ENCODE data around the gene CST4. TPM values are rescaled to one million over a fixed set of nuclear protein-coding genes. Genes with fewer than 3 reads are reported as not detected.
"Not testable (repeated sequence)": the region's sequence is repeated elsewhere in the genome, so short reads cannot be mapped to it uniquely, and the experiment has no call there.

Gene CST4
- total RNA-seq, 2 experiments from 2014 or later, result not detected

DNA sequence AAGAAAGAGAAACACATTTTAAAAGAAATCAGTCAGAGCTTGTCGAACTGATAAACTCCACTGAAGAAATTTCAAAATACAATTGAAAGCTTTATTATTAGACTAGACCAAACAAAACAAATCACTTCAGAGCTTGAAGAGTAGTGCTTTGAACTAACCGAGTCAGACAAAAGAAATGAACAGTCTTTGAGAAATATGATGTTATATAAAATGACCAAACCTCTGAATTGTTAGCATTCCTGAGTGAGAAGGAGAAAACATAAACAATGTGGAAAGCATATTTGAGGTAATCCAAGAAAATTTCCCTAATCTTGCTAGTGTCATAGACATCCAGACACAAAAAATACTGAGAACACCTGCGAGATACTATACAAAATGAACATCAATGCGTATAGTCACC, 13.2 kb upstream of the CST4 start:
- Mint-ChIP-seq H3K9me3 (ENCODE audit: insufficient read depth) (no peaks in the 10 kb centered on the region), H3K4me1 (ENCODE audit: low read depth) (no peaks in the 10 kb centered on the region), H3K27ac (no peak overlapping the region), H3K27me3 (ENCODE audit: low read depth) (peaks cover 13% of the 10 kb centered on the region), H3K4me3 (no peak overlapping the region), H3K36me3 (ENCODE audit: low read depth) (no peaks in the 10 kb centered on the region)
- POLR2A ChIA-PET, result no interaction called here
- CTCF ChIA-PET, result no interaction called here
- DNase-seq (no peak), ATAC-seq (no peak)

GRCh38 chr20:23700931-23701330, 12.1 kb upstream of the CST4 start:
- ChIA-PET POLR2A (no interaction called here), CTCF (no interaction called here)
- no peak for DNase-seq
- H3K27ac Mint-ChIP-seq, result no peak overlapping the region
- no peaks in the 10 kb centered on the region for H3K36me3 Mint-ChIP-seq (ENCODE audit: low read depth)
- no peak for ATAC-seq
- peaks cover 12% of the 10 kb centered on the region for H3K27me3 Mint-ChIP-seq (ENCODE audit: low read depth)
- H3K4me3 Mint-ChIP-seq, result no peak overlapping the region
- H3K4me1 Mint-ChIP-seq (ENCODE audit: low read depth), result no peaks in the 10 kb centered on the region
- no peaks in the 10 kb centered on the region for H3K9me3 Mint-ChIP-seq (ENCODE audit: insufficient read depth)

GRCh38 chr20:23697947-23698346, 9.1 kb upstream of the CST4 start:
- POLR2A ChIA-PET, result no interaction called here
- Mint-ChIP-seq H3K27ac (no peak overlapping the region), H3K4me1 (ENCODE audit: low read depth) (no peaks in the 10 kb centered on the region)

GRCh38 chr20:23695068-23695395, 6.2 kb upstream of the CST4 start:
- DNase-seq; H3K9me3 Mint-ChIP-seq (ENCODE audit: insufficient read depth); H3K27ac Mint-ChIP-seq; H3K4me3 Mint-ChIP-seq; ATAC-seq; H3K36me3 Mint-ChIP-seq (ENCODE audit: low read depth); POLR2A ChIA-PET; CTCF ChIA-PET; H3K4me1 Mint-ChIP-seq (ENCODE audit: low read depth): not testable (repeated sequence)
- peaks cover 10% of the 10 kb centered on the region for H3K27me3 Mint-ChIP-seq (ENCODE audit: low read depth)

More at GRCh38 chr20:23697947-23698346, 9.1 kb upstream of the CST4 start:
- ATAC-seq, result no peak
- no peak for DNase-seq
- H3K9me3 Mint-ChIP-seq (ENCODE audit: insufficient read depth), result no peaks in the 10 kb centered on the region
- H3K36me3 Mint-ChIP-seq (ENCODE audit: low read depth), result no peaks in the 10 kb centered on the region
- H3K27me3 Mint-ChIP-seq (ENCODE audit: low read depth), result peaks cover 14% of the 10 kb centered on the region
- no peak overlapping the region for H3K4me3 Mint-ChIP-seq
- CTCF ChIA-PET, result no interaction called here

DNA sequence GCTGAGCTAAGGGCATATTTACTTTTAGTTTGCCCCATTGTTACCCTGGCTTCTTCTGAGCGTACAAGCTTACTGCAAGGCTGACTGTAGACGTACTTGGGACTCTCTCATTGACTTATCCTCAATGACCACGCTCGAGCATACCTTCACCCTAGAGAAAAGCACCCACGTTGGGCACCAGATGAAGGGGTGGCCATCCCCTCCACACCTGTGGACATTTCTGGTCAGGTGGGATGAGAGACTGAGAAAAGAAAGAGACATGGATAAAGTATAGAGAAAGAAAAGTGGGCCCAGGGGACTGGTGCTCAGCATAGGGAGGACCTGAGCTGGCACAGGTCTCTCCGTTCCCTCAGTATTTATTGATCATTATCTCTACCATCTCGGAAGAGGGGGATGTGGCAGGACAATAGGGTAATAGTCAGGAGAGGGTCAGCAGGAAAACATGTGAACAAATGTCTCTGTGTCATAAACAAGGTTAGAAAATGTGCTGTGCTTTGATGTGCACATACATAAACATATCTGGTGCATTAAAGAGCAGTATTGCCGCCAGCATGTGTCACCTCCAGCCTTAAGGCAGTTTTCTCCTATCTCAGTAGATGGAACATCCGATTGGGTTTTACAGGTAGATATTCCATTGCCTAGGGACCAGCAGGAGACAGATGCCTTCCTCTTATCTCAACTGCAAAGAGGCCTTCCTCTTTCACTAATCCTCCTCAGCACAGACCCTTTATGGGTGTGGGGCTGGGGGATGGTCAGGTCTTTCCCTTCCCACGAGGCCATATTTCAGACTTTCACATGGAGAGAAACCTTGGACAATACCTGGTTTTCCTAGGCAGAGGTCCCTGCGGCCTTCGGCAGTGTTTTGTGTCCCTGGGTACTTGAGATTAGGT, 5.6 kb upstream of the CST4 start:
- peaks cover 10% of the 10 kb centered on the region for H3K27me3 Mint-ChIP-seq (ENCODE audit: low read depth)
- DNase-seq; H3K4me1 Mint-ChIP-seq (ENCODE audit: low read depth); CTCF ChIA-PET; H3K4me3 Mint-ChIP-seq; H3K9me3 Mint-ChIP-seq (ENCODE audit: insufficient read depth); H3K27ac Mint-ChIP-seq; POLR2A ChIA-PET; H3K36me3 Mint-ChIP-seq (ENCODE audit: low read depth); ATAC-seq: not testable (repeated sequence)

- ATAC-seq; H3K9me3 Mint-ChIP-seq (ENCODE audit: insufficient read depth); H3K27ac Mint-ChIP-seq; POLR2A ChIA-PET; H3K27me3 Mint-ChIP-seq (ENCODE audit: low read depth); CTCF ChIA-PET; DNase-seq; H3K4me3 Mint-ChIP-seq; H3K4me1 Mint-ChIP-seq (ENCODE audit: low read depth); H3K36me3 Mint-ChIP-seq (ENCODE audit: low read depth): not testable (repeated sequence)
These were observed 4.1 kb upstream of the CST4 start for GRCh38 chr20:23692725-23693619.

DNA sequence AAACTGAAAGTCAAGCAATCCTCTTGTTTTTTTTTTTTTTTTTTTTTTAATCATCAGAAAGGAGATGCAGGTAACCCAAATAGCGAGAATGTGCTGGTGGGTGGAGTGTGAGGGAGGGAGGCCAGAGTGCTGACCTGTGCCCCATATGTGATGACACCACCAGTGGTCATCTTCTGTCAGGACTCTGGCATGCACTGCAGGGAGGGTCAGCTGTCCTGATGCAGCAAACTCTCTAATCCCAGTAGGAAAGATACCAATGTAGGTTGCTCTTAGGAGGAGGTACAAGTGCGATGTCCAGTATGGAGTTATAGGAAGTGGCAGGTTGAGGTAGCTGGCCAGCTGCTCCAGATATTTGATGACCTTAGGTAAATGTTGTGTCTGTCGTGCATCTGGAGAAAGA, 2.8 kb upstream of the CST4 start:
- Mint-ChIP-seq H3K36me3 (ENCODE audit: low read depth) (no peaks in the 10 kb centered on the region), H3K4me1 (ENCODE audit: low read depth) (no peaks in the 10 kb centered on the region), H3K9me3 (ENCODE audit: insufficient read depth) (no peaks in the 10 kb centered on the region), H3K27ac (no peak overlapping the region), H3K4me3 (no peak overlapping the region), H3K27me3 (ENCODE audit: low read depth) (peaks cover 6% of the 10 kb centered on the region)
- no peak for DNase-seq
- no peak for ATAC-seq
- POLR2A ChIA-PET, result no interaction called here
- CTCF ChIA-PET, result no interaction called here

- no peak for ATAC-seq
- CTCF ChIA-PET, result no interaction called here
- H3K4me3 Mint-ChIP-seq, result no peak overlapping the region
- POLR2A ChIA-PET, result no interaction called here
- no peak for DNase-seq
- peaks cover 3% of the 10 kb centered on the region for H3K27me3 Mint-ChIP-seq (ENCODE audit: low read depth)
- H3K27ac Mint-ChIP-seq, result no peak overlapping the region
- H3K4me1 Mint-ChIP-seq (ENCODE audit: low read depth), result no peaks in the 10 kb centered on the region
- H3K9me3 Mint-ChIP-seq (ENCODE audit: insufficient read depth), result no peaks in the 10 kb centered on the region
- H3K36me3 Mint-ChIP-seq (ENCODE audit: low read depth), result no peaks in the 10 kb centered on the region
These were observed 1.7 kb upstream of the CST4 start for GRCh38 chr20:23690581-23690980.

DNA sequence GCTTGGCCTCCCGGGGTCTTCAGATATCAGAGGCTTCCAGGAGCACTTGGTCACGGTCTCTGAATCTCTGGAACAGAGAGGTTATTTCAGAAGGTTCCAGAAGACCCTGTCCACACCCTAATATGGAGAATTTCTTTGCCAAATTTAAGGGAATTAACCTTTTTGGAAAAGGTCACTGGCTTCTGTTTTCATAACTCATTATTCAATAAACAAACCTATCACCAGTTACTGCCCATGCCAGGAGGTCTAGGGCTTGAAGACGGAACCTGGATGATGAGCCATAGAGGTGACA, 507 bp upstream of the CST4 start:
- CTCF ChIA-PET, result no interaction called here
- H3K27ac Mint-ChIP-seq, result no peak overlapping the region
- H3K4me3 Mint-ChIP-seq, result no peak overlapping the region
- POLR2A ChIA-PET, result no interaction called here
- no peaks in the 10 kb centered on the region for H3K9me3 Mint-ChIP-seq (ENCODE audit: insufficient read depth)
- DNase-seq (no peak), ATAC-seq (no peak)
- H3K27me3 Mint-ChIP-seq (ENCODE audit: low read depth), result no peaks in the 10 kb centered on the region
- no peaks in the 10 kb centered on the region for H3K4me1 Mint-ChIP-seq (ENCODE audit: low read depth)
- H3K36me3 Mint-ChIP-seq (ENCODE audit: low read depth), result no peaks in the 10 kb centered on the region

GRCh38 chr20:23687986-23688385, 852 bp downstream of the CST4 start:
- no peak overlapping the region for H3K4me3 Mint-ChIP-seq

DNA sequence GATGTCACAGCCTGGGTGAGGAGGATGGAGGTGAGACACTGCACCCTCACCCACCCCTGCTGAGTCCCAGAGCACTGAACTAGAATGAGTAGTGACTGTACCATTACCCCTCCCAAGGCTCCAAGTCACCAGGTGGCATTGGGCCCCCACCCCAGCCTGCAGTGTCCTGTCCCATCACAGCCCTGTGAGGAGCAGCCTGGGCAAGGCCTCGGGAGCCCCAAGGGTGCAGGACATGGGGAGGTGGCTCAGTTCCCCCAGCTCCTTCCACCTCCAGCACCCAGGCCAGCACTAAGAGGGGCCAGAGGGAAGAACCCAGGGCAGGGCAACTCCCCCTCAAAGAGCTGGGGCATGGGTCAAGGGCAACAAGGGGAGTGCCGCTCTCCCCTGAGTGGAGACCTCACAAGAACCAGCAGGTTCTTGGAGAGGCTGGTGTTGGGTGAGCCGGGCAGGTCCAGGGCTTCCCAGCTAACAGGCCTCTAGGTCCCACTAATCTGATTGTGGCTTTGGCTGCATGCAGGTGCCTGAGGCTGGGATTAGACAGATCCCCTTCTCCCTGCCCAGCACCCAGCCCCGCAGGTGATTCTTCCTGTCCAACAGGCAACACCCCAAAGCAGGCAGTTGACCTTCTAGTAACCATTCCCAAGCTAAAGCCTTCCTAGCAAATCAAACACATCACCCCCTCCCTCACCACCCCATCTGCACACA, 2.6 kb downstream of the CST4 start:
- ChIA-PET CTCF (no interaction called here), POLR2A (no interaction called here)
- H3K4me1 Mint-ChIP-seq (ENCODE audit: low read depth), result no peaks in the 10 kb centered on the region
- H3K9me3 Mint-ChIP-seq (ENCODE audit: insufficient read depth), result no peaks in the 10 kb centered on the region
- no peak overlapping the region for H3K4me3 Mint-ChIP-seq
- no peak for ATAC-seq
- no peak for DNase-seq
- H3K36me3 Mint-ChIP-seq (ENCODE audit: low read depth), result no peaks in the 10 kb centered on the region
- no peaks in the 10 kb centered on the region for H3K27me3 Mint-ChIP-seq (ENCODE audit: low read depth)
- no peak overlapping the region for H3K27ac Mint-ChIP-seq

More at GRCh38 chr20:23687986-23688385, 852 bp downstream of the CST4 start:
- ChIA-PET POLR2A (no interaction called here), CTCF (no interaction called here)
- Mint-ChIP-seq H3K4me1 (ENCODE audit: low read depth) (no peaks in the 10 kb centered on the region), H3K27ac (no peak overlapping the region), H3K9me3 (ENCODE audit: insufficient read depth) (no peaks in the 10 kb centered on the region), H3K36me3 (ENCODE audit: low read depth) (no peaks in the 10 kb centered on the region), H3K27me3 (ENCODE audit: low read depth) (no peaks in the 10 kb centered on the region)
- no peak for DNase-seq
- no peak for ATAC-seq

DNA sequence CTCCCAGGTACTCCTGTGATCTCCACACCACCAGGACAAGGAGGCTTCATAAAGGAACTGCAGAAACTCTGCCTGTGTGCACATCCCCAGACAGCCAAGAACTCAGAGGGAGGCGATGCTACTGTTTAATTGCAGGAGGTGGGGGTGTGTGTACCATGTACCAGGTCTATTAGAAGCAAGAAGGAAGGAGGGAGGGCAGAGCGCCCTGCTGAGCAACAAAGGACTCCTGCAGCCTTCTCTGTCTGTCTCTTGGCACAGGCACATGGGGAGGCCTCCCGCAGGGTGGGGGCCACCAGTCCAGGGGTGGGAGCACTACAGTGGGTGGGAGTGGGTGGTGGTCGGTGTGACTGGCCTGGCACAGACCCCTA, 3.3 kb downstream of the CST4 start:
- DNase-seq; POLR2A ChIA-PET; H3K4me3 Mint-ChIP-seq; CTCF ChIA-PET; H3K4me1 Mint-ChIP-seq (ENCODE audit: low read depth); ATAC-seq; H3K9me3 Mint-ChIP-seq (ENCODE audit: insufficient read depth); H3K27ac Mint-ChIP-seq; H3K27me3 Mint-ChIP-seq (ENCODE audit: low read depth); H3K36me3 Mint-ChIP-seq (ENCODE audit: low read depth): not testable (repeated sequence)

All from activated CD8-positive, alpha-beta T cell treated with anti-CD3 and anti-CD28 coated beads, Interleukin-2, amount 10 ng/mL, durations not matched to agents 7 days and 5 days (primary cell).